Suprapubic skin (tissue), 4 donors: ENCODE measurements around the gene LHFPL6.

Source experiments
- POLR2A ChIP-seq, 2 donors: fragments of 450-650 bp; IDR thresholded peaks; one replicate each; pipeline ENCODE4 v1.6.1; 2017; ENCODE audit warnings: antibody characterized with exemption in 2 of 2, mild to moderate bottlenecking in 2 of 2, moderate library complexity in 2 of 2
- POLR2AphosphoS5 ChIP-seq, 3 donors: sonication (generic); formaldehyde crosslinking; IDR thresholded peaks; one replicate each; pipeline ENCODE4 v1.6.1; 2017; ENCODE audit warnings: antibody characterized with exemption in 3 of 3
- TF ChIP-seq, protein P1 (sequence below), 2 donors: fragments of 200-600 bp in 1 of 2; fragments of 450-650 bp in 1 of 2; sonication (generic) in 1 of 2; IDR thresholded peaks; one replicate each; pipeline ENCODE4 v1.5.1; 2016 to 2019; ENCODE audit warnings: antibody characterized with exemption in 2 of 2, mild to moderate bottlenecking in 1 of 2, moderate library complexity in 1 of 2

DNA sequence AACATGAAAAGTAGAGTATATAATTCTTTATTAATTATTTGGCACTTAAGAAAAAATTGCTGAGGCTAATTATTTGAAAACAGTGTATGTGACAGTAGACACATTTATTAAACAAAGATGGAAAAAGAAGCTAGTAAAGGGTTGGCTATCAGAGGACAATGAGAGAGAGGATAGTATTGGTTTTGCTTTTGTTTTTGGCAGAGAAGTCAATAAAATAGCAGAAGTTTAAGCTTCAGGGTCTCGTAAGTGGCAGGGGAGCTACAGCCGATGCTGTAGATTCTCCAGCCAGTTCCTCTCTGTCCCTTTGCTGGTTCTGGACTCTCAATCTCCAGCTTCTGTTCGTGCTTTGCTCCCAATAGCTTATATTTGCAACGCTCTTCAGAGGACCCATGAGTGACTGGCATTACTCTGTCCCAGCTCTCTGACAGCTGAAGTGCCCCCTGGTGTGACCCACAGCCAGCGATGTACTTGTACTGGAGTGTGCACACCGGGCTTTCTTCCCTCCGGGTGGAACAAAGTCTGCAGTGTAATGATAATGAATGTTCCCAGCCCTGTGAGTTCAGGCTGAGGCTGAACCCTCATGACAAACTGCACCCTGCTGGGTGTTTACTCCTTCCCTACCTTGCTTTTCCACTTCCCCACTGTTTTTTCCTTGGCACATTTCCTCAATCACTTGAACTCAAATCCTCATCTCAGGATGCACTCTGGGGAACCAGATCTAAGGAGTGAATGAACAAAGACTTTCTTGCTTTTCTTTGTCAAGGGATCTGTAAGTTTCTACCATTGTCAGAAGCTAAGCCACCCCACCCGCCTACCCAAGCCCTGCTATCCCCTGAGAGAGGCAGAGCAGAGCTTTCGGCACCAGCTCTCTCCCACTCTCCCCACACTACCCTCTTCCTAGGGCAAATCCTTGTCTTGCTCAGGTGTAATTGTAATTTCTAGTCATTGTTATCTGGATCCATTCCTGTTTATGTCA is 254.8 kb downstream of the LHFPL6 start:
- TF ChIP-seq, protein P1, sequence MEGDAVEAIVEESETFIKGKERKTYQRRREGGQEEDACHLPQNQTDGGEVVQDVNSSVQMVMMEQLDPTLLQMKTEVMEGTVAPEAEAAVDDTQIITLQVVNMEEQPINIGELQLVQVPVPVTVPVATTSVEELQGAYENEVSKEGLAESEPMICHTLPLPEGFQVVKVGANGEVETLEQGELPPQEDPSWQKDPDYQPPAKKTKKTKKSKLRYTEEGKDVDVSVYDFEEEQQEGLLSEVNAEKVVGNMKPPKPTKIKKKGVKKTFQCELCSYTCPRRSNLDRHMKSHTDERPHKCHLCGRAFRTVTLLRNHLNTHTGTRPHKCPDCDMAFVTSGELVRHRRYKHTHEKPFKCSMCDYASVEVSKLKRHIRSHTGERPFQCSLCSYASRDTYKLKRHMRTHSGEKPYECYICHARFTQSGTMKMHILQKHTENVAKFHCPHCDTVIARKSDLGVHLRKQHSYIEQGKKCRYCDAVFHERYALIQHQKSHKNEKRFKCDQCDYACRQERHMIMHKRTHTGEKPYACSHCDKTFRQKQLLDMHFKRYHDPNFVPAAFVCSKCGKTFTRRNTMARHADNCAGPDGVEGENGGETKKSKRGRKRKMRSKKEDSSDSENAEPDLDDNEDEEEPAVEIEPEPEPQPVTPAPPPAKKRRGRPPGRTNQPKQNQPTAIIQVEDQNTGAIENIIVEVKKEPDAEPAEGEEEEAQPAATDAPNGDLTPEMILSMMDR (IDR thresholded peaks at IDR 0.05), result no peak
- no peak for TF ChIP-seq POLR2AphosphoS5 (IDR thresholded peaks at IDR 0.05)
- no peak for TF ChIP-seq POLR2A (IDR thresholded peaks at IDR 0.05)
